Measurements from ENCODE around the gene TDRD12. TPM values are rescaled to one million over a fixed set of nuclear protein-coding genes. Genes with fewer than 3 reads are reported as not detected.
"Not testable (repeated sequence)": the region's sequence is repeated elsewhere in the genome, so short reads cannot be mapped to it uniquely, and the experiment has no call there.

The TDRD12 gene
- total RNA-seq, 1 experiment from 2014 or later: 1.3 TPM

DNA sequence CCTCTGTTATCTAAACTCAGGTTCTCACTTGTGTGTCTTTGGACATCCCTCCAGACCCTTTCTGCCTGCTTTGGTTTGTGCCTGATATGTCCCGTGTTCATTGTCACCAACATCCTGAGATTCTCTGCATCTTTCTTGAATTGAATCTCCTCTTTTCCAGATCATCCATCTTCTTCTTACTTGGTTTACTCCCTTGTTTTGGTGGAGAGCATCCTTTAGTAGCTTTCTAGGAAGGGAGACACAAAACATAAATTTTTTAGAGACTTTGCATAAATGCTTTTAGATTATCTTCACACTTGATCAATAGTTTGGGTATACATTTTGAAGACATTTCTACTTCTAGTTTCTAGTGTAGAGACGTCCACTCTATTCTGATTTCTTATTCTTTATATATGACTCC is 61.7 kb downstream of the TDRD12 start:
- Mint-ChIP-seq H3K36me3 (ENCODE audit: insufficient read depth in 1 of 3, low read depth in 3 of 3) (peaks cover 7 to 8% (median 7%) of the 10 kb centered on the region in 3 experiments; a peak in 6 of 7 replicates), H3K27me3 (ENCODE audit: low read depth) (no peaks in the 10 kb centered on the region; the same call in 1 of the 2 replicates), H3K9me3 (peaks cover 13 to 15% of the 10 kb centered on the region in 2 experiments), H3K4me3 (no peak overlapping the region; a peak in 2 of 5 replicates), H3K27ac (no peak overlapping the region), H3K4me1 (peaks cover 9 to 13% of the 10 kb centered on the region in 2 experiments)
- H4K20me1 ChIP-seq (ENCODE audit: control insufficient read depth, insufficient read depth, insufficient read length): no peaks in the 10 kb centered on the region
- TF ChIP-seq, protein P1, sequence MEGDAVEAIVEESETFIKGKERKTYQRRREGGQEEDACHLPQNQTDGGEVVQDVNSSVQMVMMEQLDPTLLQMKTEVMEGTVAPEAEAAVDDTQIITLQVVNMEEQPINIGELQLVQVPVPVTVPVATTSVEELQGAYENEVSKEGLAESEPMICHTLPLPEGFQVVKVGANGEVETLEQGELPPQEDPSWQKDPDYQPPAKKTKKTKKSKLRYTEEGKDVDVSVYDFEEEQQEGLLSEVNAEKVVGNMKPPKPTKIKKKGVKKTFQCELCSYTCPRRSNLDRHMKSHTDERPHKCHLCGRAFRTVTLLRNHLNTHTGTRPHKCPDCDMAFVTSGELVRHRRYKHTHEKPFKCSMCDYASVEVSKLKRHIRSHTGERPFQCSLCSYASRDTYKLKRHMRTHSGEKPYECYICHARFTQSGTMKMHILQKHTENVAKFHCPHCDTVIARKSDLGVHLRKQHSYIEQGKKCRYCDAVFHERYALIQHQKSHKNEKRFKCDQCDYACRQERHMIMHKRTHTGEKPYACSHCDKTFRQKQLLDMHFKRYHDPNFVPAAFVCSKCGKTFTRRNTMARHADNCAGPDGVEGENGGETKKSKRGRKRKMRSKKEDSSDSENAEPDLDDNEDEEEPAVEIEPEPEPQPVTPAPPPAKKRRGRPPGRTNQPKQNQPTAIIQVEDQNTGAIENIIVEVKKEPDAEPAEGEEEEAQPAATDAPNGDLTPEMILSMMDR (conservative IDR thresholded peaks at IDR 0.05): no peak
- no peak overlapping the region for H2BK20ac ChIP-seq (ENCODE audit: low read depth, low read length, poor library complexity, severe bottlenecking)
- H3K23me2 ChIP-seq (ENCODE audit: insufficient read length, low read depth, low read length, poor library complexity, severe bottlenecking): no peaks in the 10 kb centered on the region
- no peak overlapping the region for H2BK15ac ChIP-seq (ENCODE audit: low read depth, low read length)
- no peak overlapping the region for H4K91ac ChIP-seq (ENCODE audit: insufficient read length, low read depth, low read length)
- H3K9me3 ChIP-seq (ENCODE audit: control insufficient read depth, low read depth, low read length): no peaks in the 10 kb centered on the region
- no peak overlapping the region for H3K4me2 ChIP-seq (ENCODE audit: insufficient read depth, insufficient read length, low read length)
- no peak overlapping the region for H3K14ac ChIP-seq (ENCODE audit: insufficient read depth, low read length)
- no peaks in the 10 kb centered on the region for H3K79me2 ChIP-seq (ENCODE audit: insufficient read depth, low read length)
- H2BK120ac ChIP-seq (ENCODE audit: low read depth, low read length, poor library complexity, severe bottlenecking): no peak overlapping the region
- no peak overlapping the region for H4K8ac ChIP-seq (replicated peaks; ENCODE audit: insufficient read length, low read depth, low read length)
- no peak overlapping the region for H2BK12ac ChIP-seq (ENCODE audit: insufficient read length, low read depth, low read length)
- no peak overlapping the region for H3K27ac ChIP-seq (ENCODE audit: insufficient read length, low read depth, low read length)
- H3K4me1 ChIP-seq (ENCODE audit: insufficient read depth, low read length): no peaks in the 10 kb centered on the region; the same call in 1 of the 2 replicates
- no peak for DNase-seq
- no peak overlapping the region for H3K4ac ChIP-seq (ENCODE audit: low read depth, low read length)
- no peaks in the 10 kb centered on the region for H3K27me3 ChIP-seq (ENCODE audit: insufficient read depth, low read length)
- no peak overlapping the region for H2AK5ac ChIP-seq (ENCODE audit: insufficient read length, low read length)
- no peak overlapping the region for H3K56ac ChIP-seq (ENCODE audit: insufficient read length, low read depth, low read length)
- no peak overlapping the region for H4K5ac ChIP-seq (ENCODE audit: insufficient read length, low read depth, low read length)
- H3K9ac ChIP-seq (ENCODE audit: extremely low read depth, insufficient read length, low read length): no peak overlapping the region
- no peak overlapping the region for H3T11ph ChIP-seq (ENCODE audit: low read length)
- no peak overlapping the region for H2BK5ac ChIP-seq (ENCODE audit: insufficient read length, low read length)
- no peak overlapping the region for H2AFZ ChIP-seq (ENCODE audit: low read length)
- no peak overlapping the region for H3K23ac ChIP-seq (ENCODE audit: insufficient read length, low read depth, low read length)
- H3K18ac ChIP-seq (ENCODE audit: insufficient read length, low read depth, low read length): no peak overlapping the region
- no peaks in the 10 kb centered on the region for H3K79me1 ChIP-seq (ENCODE audit: insufficient read depth, low read depth, low read length, poor library complexity, severe bottlenecking)
- WGBS (ENCODE audit: extremely low coverage, insufficient read length, low lambda C conversion rate): no CpG with 5 or more reads among the region's 2 CpGs

DNA sequence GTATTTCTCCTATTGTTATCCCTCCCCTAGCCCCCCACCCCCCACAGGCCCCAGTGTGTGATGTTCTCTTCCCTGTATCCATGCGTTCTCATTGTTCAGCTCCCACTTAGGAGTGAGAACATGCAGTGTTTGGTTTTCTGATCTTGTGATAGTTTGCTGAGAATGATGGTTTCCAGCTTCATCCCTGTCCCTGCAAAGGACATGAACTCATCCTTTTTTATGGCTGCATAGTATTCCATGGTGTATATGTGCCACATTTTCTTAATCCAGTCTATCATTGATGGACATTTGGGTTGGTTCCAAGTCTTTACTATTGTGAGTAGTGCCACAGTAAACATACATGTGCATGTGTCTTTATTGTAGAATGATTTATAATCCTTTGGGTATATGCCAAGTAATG is 62.5 kb downstream of the TDRD12 start:
- not testable (repeated sequence) for H3K79me1 ChIP-seq (ENCODE audit: insufficient read depth, low read depth, low read length, poor library complexity, severe bottlenecking); H3K27ac Mint-ChIP-seq; H2BK5ac ChIP-seq (ENCODE audit: insufficient read length, low read length); H3K14ac ChIP-seq (ENCODE audit: insufficient read depth, low read length); H4K8ac ChIP-seq (replicated peaks; ENCODE audit: insufficient read length, low read depth, low read length); H3K9me3 ChIP-seq (ENCODE audit: control insufficient read depth, low read depth, low read length); H3K27me3 ChIP-seq (ENCODE audit: insufficient read depth, low read length); DNase-seq; H3K23ac ChIP-seq (ENCODE audit: insufficient read length, low read depth, low read length); H2BK120ac ChIP-seq (ENCODE audit: low read depth, low read length, poor library complexity, severe bottlenecking); H3K9ac ChIP-seq (ENCODE audit: extremely low read depth, insufficient read length, low read length); H3T11ph ChIP-seq (ENCODE audit: low read length); H3K4me2 ChIP-seq (ENCODE audit: insufficient read depth, insufficient read length, low read length); H4K91ac ChIP-seq (ENCODE audit: insufficient read length, low read depth, low read length); H2AK5ac ChIP-seq (ENCODE audit: insufficient read length, low read length); H3K4ac ChIP-seq (ENCODE audit: low read depth, low read length); H3K56ac ChIP-seq (ENCODE audit: insufficient read length, low read depth, low read length); H4K5ac ChIP-seq (ENCODE audit: insufficient read length, low read depth, low read length); H3K27me3 Mint-ChIP-seq (ENCODE audit: low read depth); H3K23me2 ChIP-seq (ENCODE audit: insufficient read length, low read depth, low read length, poor library complexity, severe bottlenecking); H2BK20ac ChIP-seq (ENCODE audit: low read depth, low read length, poor library complexity, severe bottlenecking); H3K27ac ChIP-seq (ENCODE audit: insufficient read length, low read depth, low read length); H3K18ac ChIP-seq (ENCODE audit: insufficient read length, low read depth, low read length); H3K4me1 ChIP-seq (ENCODE audit: insufficient read depth, low read length); H4K20me1 ChIP-seq (ENCODE audit: control insufficient read depth, insufficient read depth, insufficient read length); H2BK12ac ChIP-seq (ENCODE audit: insufficient read length, low read depth, low read length); H3K36me3 Mint-ChIP-seq (ENCODE audit: insufficient read depth in 1 of 3, low read depth in 3 of 3); H3K79me2 ChIP-seq (ENCODE audit: insufficient read depth, low read length); H3K4me3 Mint-ChIP-seq; H2AFZ ChIP-seq (ENCODE audit: low read length); H2BK15ac ChIP-seq (ENCODE audit: low read depth, low read length)
- Mint-ChIP-seq H3K4me1 (peaks cover 12 to 14% of the 10 kb centered on the region in 2 experiments), H3K9me3 (peaks cover 13 to 15% of the 10 kb centered on the region in 2 experiments)
- WGBS (ENCODE audit: extremely low coverage, insufficient read length, low lambda C conversion rate): no CpG with 5 or more reads among the region's 1 CpG

Measured in H9 (cell line).